Left renal cortex interstitium (tissue), 4 donors: ENCODE measurements around the gene RASA3. TPM values are rescaled to one million over a fixed set of nuclear protein-coding genes. Genes with fewer than 3 reads are reported as not detected.
"Not testable (repeated sequence)": the region's sequence is repeated elsewhere in the genome, so short reads cannot be mapped to it uniquely, and the experiment has no call there.

Source experiments
- DNase-seq, 4 donors: peaks; one replicate each; pipeline ENCODE4 v3.0.0-alpha.2; 2013; ENCODE audit warnings: low read depth in 4 of 4, low spot score in 2 of 4, missing footprints in 1 of 4
- polyA plus RNA-seq, 4 donors: library from polyadenylated mRNA; unstranded; fragments of 120-200 nt; gene quantifications; one replicate each; pipeline ENCODE4 v1.2.1, GENCODE V29; 2013; ENCODE audit not compliant: insufficient read length in 4 of 4

RASA3 gene
- polyA plus RNA-seq, 4 donors: 12.4 to 16.0 (median 13.8) TPM

DNA sequence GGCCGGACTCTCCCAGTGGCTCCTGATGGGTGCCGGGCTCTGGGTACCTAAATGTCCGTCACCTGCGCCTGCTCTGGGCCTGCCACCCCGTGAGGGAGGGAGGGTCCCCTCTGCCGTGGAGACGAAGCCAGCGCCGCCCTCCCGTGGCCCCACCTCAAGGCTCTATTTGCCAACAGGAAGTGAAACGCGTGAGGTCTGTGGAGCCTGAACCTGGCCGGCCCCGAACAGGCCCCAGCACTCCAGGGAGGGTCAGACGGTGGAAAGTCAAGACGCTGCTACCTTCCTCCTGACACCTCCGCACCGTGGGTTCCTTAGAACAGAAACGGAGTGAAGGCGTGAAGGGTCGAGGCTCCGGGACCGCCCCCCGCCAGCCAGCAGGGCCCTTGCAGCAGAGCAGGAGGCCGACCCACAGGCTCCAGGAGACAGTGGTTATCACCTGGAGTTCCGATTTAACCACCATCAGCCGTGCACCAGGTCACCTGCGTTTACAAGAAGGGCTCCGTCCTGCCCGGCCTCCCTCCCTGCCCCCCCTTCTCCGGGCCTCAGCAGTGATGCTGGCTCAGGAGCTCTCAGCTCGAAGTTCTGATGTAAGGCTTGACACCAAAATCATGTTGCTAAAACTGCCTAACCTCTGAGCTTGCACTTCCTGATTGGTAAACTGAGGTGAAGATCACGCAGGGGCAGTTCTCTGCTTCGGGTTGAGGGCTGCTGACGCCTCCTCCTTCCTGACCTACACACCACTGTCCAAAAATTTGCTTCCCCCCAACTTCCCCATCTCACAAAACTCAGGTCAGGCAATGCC lies 107.6 kb downstream of the RASA3 start:
- no peak for DNase-seq

DNA sequence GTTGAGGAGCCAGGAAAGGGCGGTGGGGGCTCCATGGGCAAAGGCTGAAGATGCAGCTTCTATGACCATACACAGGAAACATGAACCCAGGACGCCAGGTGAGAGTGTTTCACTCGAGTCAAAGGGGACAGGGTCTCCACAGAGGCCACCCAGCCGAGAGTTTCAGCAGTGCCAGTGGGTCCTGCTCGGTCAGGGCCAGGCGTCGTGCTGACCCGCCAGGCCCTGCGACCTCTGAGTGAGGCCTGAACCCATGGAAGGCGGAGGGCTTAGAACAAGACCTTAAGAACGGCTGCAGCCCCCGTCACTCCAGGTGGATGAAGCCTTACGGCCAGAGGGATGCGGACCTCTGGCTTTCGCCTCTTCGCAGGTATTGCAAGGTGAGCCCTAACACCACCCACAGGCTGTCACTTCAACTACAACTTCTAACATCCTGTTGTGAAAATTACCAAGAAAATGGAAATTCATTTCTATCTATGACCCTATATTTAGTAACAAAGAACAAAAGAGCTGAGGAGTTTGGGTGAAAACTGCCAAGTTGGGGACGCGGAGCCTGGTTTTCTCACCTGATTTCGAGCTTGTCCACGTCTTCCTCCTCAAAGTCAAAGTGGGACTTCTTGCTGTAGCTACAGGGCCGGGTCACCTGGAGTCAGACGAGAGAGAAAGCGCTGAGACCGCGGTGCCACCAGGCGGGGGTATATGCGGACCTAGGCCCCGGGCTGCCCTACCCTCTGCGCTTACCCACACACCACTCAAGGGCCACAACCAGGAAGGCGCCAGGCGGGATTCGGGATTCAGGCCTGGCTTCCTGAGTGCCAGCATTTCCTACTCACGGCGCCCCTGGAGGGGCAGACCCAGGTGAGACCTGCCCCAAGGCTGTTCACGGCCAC lies 108.5 kb downstream of the RASA3 start:
- DNase-seq: no peak

DNA sequence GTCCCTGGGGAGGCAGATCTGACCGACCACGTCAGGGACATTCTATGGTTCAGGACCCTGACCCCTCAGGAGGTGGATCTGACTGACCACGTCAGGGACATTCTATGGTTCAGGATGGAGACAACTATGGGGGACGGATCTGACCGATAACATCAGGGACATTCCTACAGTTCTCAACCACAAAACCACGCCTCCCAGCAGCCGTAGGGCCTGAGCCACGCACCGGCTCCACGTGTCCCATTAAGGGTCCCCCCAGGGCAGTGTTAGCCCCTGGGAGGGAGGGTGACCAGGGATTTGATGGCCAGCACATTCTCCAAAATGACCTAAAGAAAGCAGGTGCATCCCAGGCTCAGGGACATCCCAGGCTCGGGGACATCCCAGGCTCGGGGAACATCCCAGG lies 109.5 kb downstream of the RASA3 start:
- no peak for DNase-seq

- DNase-seq: no peak
Measured at GRCh38 chr13:114022309-114022669, 110.1 kb downstream of the RASA3 start.

DNA sequence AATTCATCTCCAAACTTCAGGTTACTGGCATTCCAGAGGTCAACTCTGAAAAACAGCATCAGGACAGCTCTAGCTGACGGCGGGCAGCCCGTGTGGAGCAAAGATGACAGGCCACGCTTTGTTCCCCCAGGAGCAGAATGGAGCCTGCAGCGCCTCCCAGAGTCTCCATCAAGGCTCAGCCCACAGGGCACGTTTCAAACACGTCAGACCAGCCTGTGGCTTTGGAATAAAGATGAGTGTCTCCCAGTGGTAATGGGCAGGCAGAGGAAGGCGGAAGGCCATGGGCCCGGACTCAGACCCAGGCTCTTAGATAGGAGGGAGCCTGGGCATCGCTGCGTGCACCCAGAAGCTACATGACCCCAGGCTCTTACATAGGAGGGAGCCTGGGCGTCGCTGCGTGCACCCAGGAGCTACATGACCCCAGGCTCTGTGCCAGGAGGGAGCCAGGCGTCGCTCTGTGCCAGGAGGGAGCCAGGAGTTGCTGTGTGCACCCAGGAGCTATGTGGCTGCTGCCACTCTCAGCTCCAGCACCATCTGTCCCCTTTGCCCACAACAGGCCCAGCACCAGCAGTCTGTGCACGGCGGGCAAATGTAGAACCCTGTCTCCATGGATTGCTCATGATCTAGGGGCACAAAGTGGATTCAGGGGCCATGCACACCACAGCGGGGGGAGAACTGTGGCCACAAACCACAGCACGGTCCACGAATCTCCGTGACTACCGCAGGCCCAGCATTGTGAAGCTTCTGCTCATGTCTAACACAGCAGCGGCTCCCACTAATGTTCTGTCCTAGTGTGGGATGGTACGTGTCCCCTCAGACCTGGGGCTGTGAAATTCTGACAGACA lies 110.7 kb downstream of the RASA3 start:
- no peak for DNase-seq

DNA sequence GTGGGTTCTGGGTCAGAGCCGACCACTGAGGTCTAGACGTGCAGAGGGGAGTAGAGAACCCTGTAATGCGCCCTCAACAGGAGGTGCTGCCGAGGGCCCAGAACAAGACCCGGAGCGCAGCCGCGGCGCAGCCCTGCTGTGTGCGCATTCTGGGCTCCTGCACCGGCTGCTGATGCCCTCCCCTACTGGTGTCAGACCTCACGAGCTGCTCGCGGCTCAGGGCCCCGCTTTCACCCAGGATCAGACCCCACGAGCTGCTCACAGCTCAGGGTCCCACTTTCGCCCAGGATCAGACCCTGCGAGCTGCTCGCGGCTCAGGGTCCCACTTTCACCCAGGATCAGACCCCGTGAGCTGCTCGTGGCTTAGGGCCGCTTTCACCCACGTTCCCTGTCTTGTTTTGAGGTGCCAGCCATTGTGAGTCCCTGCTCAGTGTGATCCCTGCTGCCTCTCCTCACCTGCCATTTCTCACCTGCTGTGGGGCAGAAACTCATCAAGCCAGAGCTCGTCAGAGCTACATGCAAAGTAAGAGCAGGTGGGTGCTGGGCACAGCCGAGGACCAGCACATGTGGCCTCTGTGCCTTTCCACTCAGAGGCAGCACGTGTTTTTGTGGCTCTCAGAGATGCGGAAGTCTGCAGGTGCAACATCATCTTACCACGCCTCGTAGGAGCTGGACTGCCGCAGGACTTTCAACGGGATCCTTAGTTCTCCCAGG lies 111.5 kb downstream of the RASA3 start:
- DNase-seq: no peak

DNA sequence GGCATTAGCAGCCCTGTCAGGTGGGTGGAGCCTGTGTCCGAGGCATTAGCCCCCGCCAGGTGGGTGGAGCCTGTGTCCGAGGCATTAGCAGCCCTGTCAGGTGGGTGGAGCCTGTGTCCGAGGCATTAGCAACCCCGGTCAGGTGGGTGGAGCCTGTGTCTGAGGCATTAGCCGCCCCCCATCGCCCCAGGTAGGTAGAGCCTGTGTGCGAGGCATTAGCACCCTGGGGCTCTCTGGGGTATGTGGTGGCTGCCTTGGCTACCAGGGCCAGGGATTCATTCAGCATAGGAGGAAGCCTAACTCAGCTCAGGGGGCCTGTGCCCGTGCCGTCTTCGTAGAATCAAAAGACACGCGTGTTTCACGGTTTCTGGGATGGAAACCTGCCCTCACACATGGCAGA lies 112.3 kb downstream of the RASA3 start:
- DNase-seq: not testable (repeated sequence)

DNA sequence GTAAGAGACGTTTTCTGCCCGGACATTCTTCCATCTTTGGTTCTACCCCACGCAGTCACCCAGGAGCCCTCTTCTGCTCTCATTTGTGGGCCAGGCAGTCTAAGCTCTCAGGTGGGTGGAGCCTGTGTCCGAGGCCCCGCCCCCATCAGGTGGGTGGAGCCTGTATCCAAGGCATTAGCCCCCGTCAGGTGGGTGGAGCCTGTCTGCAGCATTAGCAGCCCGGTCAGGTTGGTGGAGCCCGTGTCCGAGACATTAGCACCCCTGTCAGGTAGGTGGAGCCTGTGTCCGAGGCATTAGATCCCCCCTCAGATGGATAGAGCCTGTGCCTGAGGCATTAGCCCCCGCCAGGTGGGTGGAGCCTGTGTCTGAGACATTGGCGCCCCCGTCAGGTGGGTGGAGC lies 113.1 kb downstream of the RASA3 start:
- DNase-seq: no peak

GRCh38 chr13:114018461-114019055 lies 113.9 kb downstream of the RASA3 start:
- DNase-seq: no peak

- DNase-seq: no peak
Measured at GRCh38 chr13:114017966-114018365, 114.5 kb downstream of the RASA3 start.

DNA sequence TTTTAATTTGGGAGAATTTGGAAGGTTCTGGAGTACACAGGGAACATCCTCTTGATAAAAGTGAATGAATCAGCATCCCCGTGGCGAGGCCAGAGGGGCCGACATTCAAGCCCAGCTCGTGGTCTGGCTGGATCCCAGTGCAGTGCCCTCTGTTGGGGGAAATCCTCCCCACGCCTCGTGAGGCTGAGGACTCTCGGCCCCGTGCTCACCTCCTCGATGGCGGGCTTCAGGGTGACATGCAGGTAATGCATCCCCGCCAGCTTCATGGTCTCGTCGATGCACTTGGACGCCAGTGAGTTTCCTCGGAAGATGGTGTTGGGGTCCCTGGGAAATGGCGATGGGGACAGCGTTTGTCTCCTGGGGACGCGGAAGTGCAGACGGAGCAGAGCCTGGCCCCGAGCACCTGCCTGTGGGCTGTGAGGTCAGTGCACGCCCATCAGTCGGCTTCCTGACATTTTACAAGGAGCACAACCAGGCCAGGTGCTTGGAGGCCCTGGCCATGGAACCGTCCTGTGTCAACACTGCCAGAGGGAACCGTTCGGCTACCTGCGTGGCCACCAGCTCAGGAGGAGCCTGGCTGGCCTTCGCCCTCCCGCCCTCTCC lies 115.3 kb downstream of the RASA3 start:
- DNase-seq: no peak

DNA sequence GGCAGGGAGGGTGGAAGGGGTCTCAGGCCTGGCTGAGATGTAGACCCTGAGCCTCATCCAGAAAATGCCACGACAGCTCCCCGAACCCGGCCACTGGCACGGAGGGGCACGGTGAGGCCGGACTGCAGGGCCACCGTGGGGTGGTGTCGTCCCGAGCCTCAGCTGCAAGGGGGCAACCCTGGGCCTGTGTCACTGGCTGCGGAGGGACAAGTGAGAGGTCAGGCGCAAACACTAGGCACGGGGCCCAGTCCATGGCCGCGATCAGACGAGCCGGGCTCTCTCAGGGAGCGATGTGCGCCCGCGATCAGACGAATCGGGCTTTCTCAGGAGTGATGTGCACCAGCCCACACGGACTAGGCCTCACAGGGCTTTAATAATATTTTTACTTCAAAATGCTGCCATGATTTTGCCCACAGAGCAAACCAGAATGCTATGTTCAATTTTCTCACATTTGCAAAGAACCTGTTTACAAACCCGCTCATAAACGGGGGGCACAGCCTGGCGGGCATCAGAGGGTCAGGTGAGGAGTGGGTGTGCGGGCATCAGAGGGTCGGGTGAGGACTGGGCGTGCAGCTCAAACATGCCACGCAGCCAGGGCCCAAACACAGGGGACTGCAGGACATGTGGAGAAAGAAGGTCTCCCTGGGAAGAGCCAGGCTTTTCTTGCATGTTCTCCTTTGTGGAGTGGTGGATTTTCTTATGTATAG lies 115.9 kb downstream of the RASA3 start:
- DNase-seq: no peak

DNA sequence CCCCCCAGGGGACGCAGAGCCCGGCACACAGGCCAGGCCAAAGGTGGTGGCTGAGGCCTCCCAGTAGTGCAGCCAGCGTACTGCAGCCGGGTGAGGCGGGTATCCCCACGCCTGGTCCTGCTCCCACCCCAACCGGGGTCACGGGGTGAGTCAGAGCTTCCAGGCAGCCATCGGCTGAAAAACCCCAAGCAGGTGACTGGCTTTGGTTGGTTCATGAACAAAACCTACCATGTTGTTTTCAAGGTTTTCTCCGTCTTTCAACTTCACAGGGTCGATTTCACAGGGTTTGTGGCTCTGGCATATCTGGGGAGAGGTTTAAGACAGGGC lies 116.5 kb downstream of the RASA3 start:
- DNase-seq: no peak

GRCh38 chr13:114015111-114015968 lies 117.1 kb downstream of the RASA3 start:
- no peak for DNase-seq

- no peak for DNase-seq
Measured at GRCh38 chr13:114013952-114014629, 118.3 kb downstream of the RASA3 start.

DNA sequence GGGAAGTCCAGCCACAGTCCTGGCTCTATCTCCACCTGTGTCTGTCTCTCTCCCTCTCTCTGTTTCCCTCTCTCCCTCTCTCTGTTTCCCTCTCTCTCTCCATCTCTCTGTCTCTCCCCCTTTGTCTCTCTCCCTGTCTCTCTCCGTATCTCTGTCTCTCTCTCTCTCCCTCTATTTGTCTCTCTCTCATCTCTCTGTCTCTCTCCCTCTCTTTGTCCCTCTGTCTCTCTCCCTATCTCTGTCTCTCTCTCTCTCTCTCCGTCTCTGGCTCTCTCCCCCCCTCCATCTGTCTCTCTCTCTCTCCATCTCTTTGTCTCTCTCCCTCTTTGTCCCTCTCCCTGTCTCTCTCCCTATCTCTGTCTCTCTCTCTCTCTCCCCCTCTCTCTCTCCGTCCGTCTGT lies 119.1 kb downstream of the RASA3 start:
- no peak for DNase-seq

GRCh38 chr13:114012921-114013320 lies 119.5 kb downstream of the RASA3 start:
- no peak for DNase-seq

DNA sequence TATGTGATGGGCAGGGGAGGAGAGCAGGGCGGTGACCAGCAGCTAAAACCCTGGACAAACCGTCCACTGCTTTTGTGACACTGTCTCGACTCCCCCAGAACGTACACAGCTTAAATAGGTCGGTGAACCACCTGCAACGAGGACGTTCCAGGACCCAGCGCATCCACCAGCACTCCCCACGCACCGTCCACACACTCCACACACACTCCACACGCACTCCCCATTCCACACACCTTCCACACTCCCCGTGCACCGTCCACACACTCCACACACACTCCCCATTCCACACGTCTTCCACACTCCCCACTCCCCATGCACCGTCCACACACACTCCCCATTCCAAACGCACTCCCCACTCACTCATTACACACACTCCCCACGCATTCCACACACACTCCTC lies 120.3 kb downstream of the RASA3 start:
- no peak for DNase-seq
